A549 (cell line): ENCODE data around the gene SLC30A1. TPM values are rescaled to one million over a fixed set of nuclear protein-coding genes. Genes with fewer than 3 reads are reported as not detected.
A peak's percentile ranks its signal among the peaks of the same experiment; 100 is the strongest.

Experiments used
- ATAC-seq, 2 experiments: fragments of 200-7000 bp in 1 of 2; fragments of >200 bp in 1 of 2; cut with Nextera tagmentation in 1 of 2; cut with Tn5 transposase in 1 of 2; 3 replicates each; pipeline versions ENCODE4 v1.8.0 to v1.9.1; 2018 to 2020; ENCODE audit warnings: mild to moderate bottlenecking in 1 of 2, moderate library complexity in 1 of 2
- CTCF ChIA-PET: fragments of 300-600 bp; sonication (Branson Sonifier 250); formaldehyde crosslinking; extraction: SDS; loops from one replicate; lab custom pipeline; 2021; ENCODE audit warnings: antibody characterized with exemption, inconsistent platforms; lab: Yijun Ruan, JAX
- POLR2A ChIA-PET: fragments of 350-600 bp; formaldehyde crosslinking; extraction: SDS; loops from one replicate; lab custom pipeline; 2021; ENCODE audit warnings: antibody characterized with exemption, inconsistent platforms; lab: Yijun Ruan, JAX
- DNase-seq, 2 experiments: peaks; one replicate each; pipeline versions ENCODE4 v3.0.0 to v3.0.0-alpha.2; 2011 to 2016; ENCODE audit warnings: low read depth in 1 of 2, low spot score in 1 of 2
- FAIRE-seq: peaks from 2 replicates; lab custom pipeline; 2011; peaks lifted over from hg19 to GRCh38; lab: Jason Lieb, UNC
- H3K27ac ChIP-seq, 2 experiments: fragments of >200 bp; sonication (Bioruptor Twin); formaldehyde crosslinking; 3 replicates each; pipeline ENCODE4 v1.5.1; 2016 to 2017
- H3K4me1 ChIP-seq: fragments of >200 bp; sonication (Bioruptor Twin); formaldehyde crosslinking; 3 replicates; pipeline ENCODE4 v1.6.1; 2016
- H3K4me2 ChIP-seq: fragments of >200 bp; sonication (Bioruptor Twin); formaldehyde crosslinking; 3 replicates; pipeline ENCODE4 v1.6.1; 2016
- H3K4me3 ChIP-seq: fragments of >200 bp; sonication (Bioruptor Twin); formaldehyde crosslinking; 3 replicates; pipeline ENCODE4 v1.5.1; 2016
- H3K9me3 ChIP-seq: fragments of >200 bp; sonication (Bioruptor Twin); formaldehyde crosslinking; 3 replicates; pipeline ENCODE4 v1.6.1; 2016
- ATOH8 ChIP-seq: fragments of 250-450 bp; sonication (Bioruptor Pico); IDR thresholded peaks from 2 replicates; pipeline ENCODE4 v1.5.0; 2020; ENCODE audit warnings: low read depth, mild to moderate bottlenecking, moderate library complexity
- BCL3 ChIP-seq: fragments of >200 bp; sonication (Bioruptor Twin); formaldehyde crosslinking; IDR thresholded peaks from 3 replicates; pipeline ENCODE4 v1.6.1; 2016
- CBX2 ChIP-seq: fragments of 200-600 bp; sonication (generic); IDR thresholded peaks from 2 replicates; pipeline ENCODE4 v1.6.1; 2016; ENCODE audit warnings: low read depth, mild to moderate bottlenecking, borderline replicate concordance
- E2F6 ChIP-seq: IDR thresholded peaks from 2 replicates; pipeline ENCODE4 v1.6.1; 2012; ENCODE audit warnings: low read depth, borderline replicate concordance
- EHF ChIP-seq: fragments of 250-450 bp; sonication (Bioruptor Pico); IDR thresholded peaks from 2 replicates; pipeline ENCODE4 v1.5.0; 2020; ENCODE audit warnings: mild to moderate bottlenecking
- EHMT2 ChIP-seq: fragments of 200-600 bp; sonication (generic); IDR thresholded peaks from 2 replicates; pipeline ENCODE4 v1.6.1; 2016; ENCODE audit warnings: antibody characterized with exemption, low read depth, mild to moderate bottlenecking, moderate library complexity
- ESRRA ChIP-seq: fragments of 150-350 bp; IDR thresholded peaks from 2 replicates; pipeline ENCODE4 v1.6.1; 2014; ENCODE audit warnings: mild to moderate bottlenecking, low read length, borderline replicate concordance
- FOSB ChIP-seq: fragments of 250-450 bp; sonication (Bioruptor Pico); IDR thresholded peaks from 2 replicates; pipeline ENCODE4 v1.5.0; 2020; ENCODE audit warnings: mild to moderate bottlenecking, moderate library complexity
- FOSL2 ChIP-seq, 2 experiments: fragments of 450-650 bp in 1 of 2; fragments of >200 bp in 1 of 2; sonication (Bioruptor Twin) in 1 of 2; formaldehyde crosslinking; IDR thresholded peaks; 2 replicates each; pipeline versions ENCODE4 v1.5.0 to v1.6.1; 2016 to 2020; ENCODE audit warnings: mild to moderate bottlenecking in 1 of 2, moderate library complexity in 1 of 2
- HDAC2 ChIP-seq: fragments of 200-600 bp; sonication (generic); IDR thresholded peaks from 2 replicates; pipeline ENCODE4 v1.6.1; 2016
- HES2 ChIP-seq: fragments of >200 bp; sonication (Bioruptor Twin); formaldehyde crosslinking; IDR thresholded peaks from 2 replicates; pipeline ENCODE4 v1.6.1; 2016
- JUNB ChIP-seq: fragments of >200 bp; sonication (Bioruptor Twin); formaldehyde crosslinking; IDR thresholded peaks from 2 replicates; pipeline ENCODE4 v1.6.1; 2016
- NFE2L2 ChIP-seq: fragments of 150-350 bp; conservative IDR thresholded peaks from 2 replicates; pipeline ENCODE4 v1.6.1; 2014; ENCODE audit warnings: low read length
- NR3C1 ChIP-seq: fragments of >200 bp; sonication (Bioruptor Twin); formaldehyde crosslinking; IDR thresholded peaks from 3 replicates; pipeline ENCODE4 v1.6.1; 2017
- PHF8 ChIP-seq: fragments of 200-600 bp; sonication (generic); IDR thresholded peaks from 2 replicates; pipeline ENCODE4 v1.6.1; 2016; ENCODE audit warnings: low read depth, mild to moderate bottlenecking, antibody characterized with exemption, moderate library complexity, borderline replicate concordance
- RFX5 ChIP-seq: fragments of 450-650 bp; IDR thresholded peaks from 2 replicates; pipeline ENCODE4 v1.7.1; 2014; ENCODE audit warnings: antibody characterized with exemption, mild to moderate bottlenecking, moderate library complexity
- RNF2 ChIP-seq: fragments of 200-600 bp; sonication (generic); IDR thresholded peaks from 2 replicates; pipeline ENCODE4 v1.6.1; 2016; ENCODE audit warnings: low read depth, mild to moderate bottlenecking, antibody characterized with exemption, moderate library complexity, borderline replicate concordance
- TFCP2L1 ChIP-seq: fragments of 250-450 bp; sonication (Bioruptor Pico); IDR thresholded peaks from 2 replicates; pipeline ENCODE4 v1.5.0; 2021; ENCODE audit warnings: mild to moderate bottlenecking
- ZFP36 ChIP-seq: fragments of 450-650 bp; IDR thresholded peaks from 2 replicates; pipeline ENCODE4 v1.6.1; 2014; ENCODE audit warnings: borderline replicate concordance; ENCODE audit not compliant: partially characterized antibody
- ZNF302 ChIP-seq: fragments of 250-450 bp; sonication (Bioruptor Pico); IDR thresholded peaks from 2 replicates; pipeline ENCODE4 v1.9.0; 2021; ENCODE audit warnings: inconsistent platforms, mild to moderate bottlenecking, moderate library complexity
- ZSCAN20 ChIP-seq: fragments of 250-450 bp; sonication (Bioruptor Pico); IDR thresholded peaks from 2 replicates; pipeline ENCODE4 v1.8.0; 2022; ENCODE audit warnings: mild to moderate bottlenecking, moderate library complexity
- WGBS: methylation state at CpG from one replicate; pipeline ENCODE4 v1.1.6; 2017; ENCODE audit errors: missing lambda C conversion rate; 5-methylcytosine and 5-hydroxymethylcytosine counted together
- polyA plus RNA-seq, 4 experiments: library from polyadenylated mRNA; depleted of rRNA in 3 of 4; stranded (reverse); fragments of >200 nt; fragmentation: RNase III in 1 of 4; extraction: RNeasy Plus Mini Kit Qiagen cat#74134 plus additional on column Dnase treatment in 1 of 4; gene quantifications; 2 replicates in 3 of 4; 3 replicates in 1 of 4; pipeline ENCODE4 v1.2.3, GENCODE V29; 2011 to 2017

SLC30A1 gene
- polyA plus RNA-seq, 2 of the 4 experiments (the other 2 are of a cell fraction), result 20.6 to 27.0 TPM

GRCh38 chr1:211621447-211622198, 42.7 kb upstream of the SLC30A1 start (continued):
- TF ChIP-seq EHF (CRISPR knock-in tag), result no peak
- TF ChIP-seq RNF2, result no peak
- no peak for TF ChIP-seq FOSL2 (IDR thresholded peaks at IDR 0.05)
- no peak for TF ChIP-seq FOSL2 (CRISPR knock-in tag; IDR thresholded peaks at IDR 0.05)

- Histone ChIP-seq H3K9me3 (no peaks in the 10 kb centered on the region), H3K4me2 (no peak overlapping the region), H3K4me1 (no peaks in the 10 kb centered on the region), H3K4me3 (no peak overlapping the region), H3K27ac (no peak overlapping the region)
- TF ChIP-seq ESRRA, result no peak
- TF ChIP-seq HES2, result no peak
- no peak for TF ChIP-seq NFE2L2
- no peak for TF ChIP-seq ZSCAN20 (CRISPR knock-in tag)
- FAIRE-seq, result no peak
- 77% methylated on average over 5 of the region's 5 CpGs for WGBS
- ATAC-seq, result peak; percentile 35 to 46; a peak in 4 of 6 replicates
- DNase-seq, result no peak
- POLR2A ChIA-PET, result no interaction called here
- CTCF ChIA-PET, result interaction anchor here (0.6 to 6.2 kb wide), 6 partner anchors 10 to 105 kb away, joined by 3 to 28 read pairs (median 4); no protein-coding TSS in a partner anchor
These were observed 41.1 kb upstream of the SLC30A1 start for GRCh38 chr1:211620097-211620496.

GRCh38 chr1:211619033-211619996, 40.4 kb upstream of the SLC30A1 start:
- 88% methylated on average over 7 of the region's 8 CpGs for WGBS
- ATAC-seq (peak; percentile 27 to 40; a peak in 4 of 6 replicates), FAIRE-seq (no peak), DNase-seq (no peak)
- no peak overlapping the region for H3K4me3 ChIP-seq
- H3K4me2 ChIP-seq, result no peak overlapping the region
- H3K4me1 ChIP-seq, result no peaks in the 10 kb centered on the region; the same call in 2 of the 3 replicates
- TF ChIP-seq RNF2 (no peak), HDAC2 (no peak)
- H3K9me3 ChIP-seq, result no peaks in the 10 kb centered on the region
- ChIA-PET POLR2A (no interaction called here), CTCF (interaction anchor here (0.7 to 6.2 kb wide), 7 partner anchors 10 to 104 kb away, joined by 3 to 28 read pairs (median 3); no protein-coding TSS in a partner anchor)
- H3K27ac ChIP-seq, result 0 out of 6 replicates have a peak overlapping the region, but pooled peaks of 1 of the 2 experiments have one; percentile 8

- H3K4me3 ChIP-seq, result no peak overlapping the region
- no peaks in the 10 kb centered on the region for H3K9me3 ChIP-seq
- POLR2A ChIA-PET, result no interaction called here
- peaks cover 19% of the 10 kb centered on the region for H3K4me1 ChIP-seq
- no peak for DNase-seq
- 87% methylated on average over 3 of the region's 5 CpGs for WGBS
- no peak for ATAC-seq
- 0 out of 6 replicates have a peak overlapping the region, but pooled peaks of 1 of the 2 experiments have one; percentile 29 for H3K27ac ChIP-seq
- H3K4me2 ChIP-seq, result no peak overlapping the region
- CTCF ChIA-PET, result interaction anchor here (0.8 to 6.2 kb wide), 5 partner anchors 11 to 38 kb away, joined by 3 to 28 read pairs (median 3); partner anchors contain the start of gene SLC30A1
- no peak for FAIRE-seq
- TF ChIP-seq BCL3 (no peak), CBX2 (no peak), ZNF302 (CRISPR knock-in tag) (no peak), RFX5 (no peak), FOSB (CRISPR knock-in tag) (no peak), E2F6 (no peak), TFCP2L1 (CRISPR knock-in tag) (no peak), NR3C1 (no peak), ZFP36 (no peak), NFE2L2 (no peak), PHF8 (no peak), EHMT2 (no peak), JUNB (no peak), ATOH8 (CRISPR knock-in tag) (no peak)
These were observed 38.0 kb upstream of the SLC30A1 start for GRCh38 chr1:211616965-211617297.
